ENCODE data around the gene OR4X2. TPM values are rescaled to one million over a fixed set of nuclear protein-coding genes. Genes with fewer than 3 reads are reported as not detected.

The OR4X2 gene
- total and polyA plus RNA-seq, 4 donors = not detected

DNA sequence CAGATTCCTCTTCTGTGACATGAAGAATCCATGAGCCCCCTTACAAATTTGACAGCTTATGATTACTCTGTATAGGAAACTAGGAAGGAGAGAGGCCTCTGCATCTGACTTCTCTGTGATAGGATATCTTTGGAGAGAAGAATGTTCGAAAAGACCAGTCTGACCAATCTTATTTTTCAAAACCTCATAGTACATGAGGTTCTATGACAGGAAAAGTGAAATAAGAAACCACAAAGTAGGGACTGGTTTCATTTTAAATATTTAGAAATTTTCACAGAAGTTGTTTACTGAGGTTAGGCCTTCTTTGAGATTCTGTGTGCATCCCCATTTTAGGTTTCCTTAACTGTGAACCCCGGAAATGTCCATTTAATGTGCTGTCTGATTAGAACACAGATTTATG, 16.7 kb downstream of the OR4X2 start:
- Histone ChIP-seq H3K4me1 (ENCODE audit: control insufficient read depth in 4 of 4, insufficient read depth in 4 of 4, low read length in 3 of 4) (no peaks in the 10 kb centered on the region), H3K27me3 (ENCODE audit: control insufficient read depth in 4 of 4, insufficient read depth in 4 of 4, low read length in 3 of 4) (no peaks in the 10 kb centered on the region), H3K9ac (ENCODE audit: low read depth in 1 of 2, low read length in 2 of 2) (no peak overlapping the region), H3K9me3 (ENCODE audit: control insufficient read depth in 4 of 4, low read length in 3 of 4) (peaks cover 0 to 2% (median 0%) of the 10 kb centered on the region in 4 donors), H3K36me3 (ENCODE audit: control insufficient read depth in 4 of 4, insufficient read depth in 3 of 4, low read depth in 1 of 4, low read length in 3 of 4) (no peaks in the 10 kb centered on the region), H3K4me3 (ENCODE audit: low read depth in 1 of 3, low read length in 3 of 3) (no peak overlapping the region), H3K27ac (ENCODE audit: low read depth in 1 of 2, low read length in 2 of 2) (no peak overlapping the region)
- TF ChIP-seq RAD21 (IDR thresholded peaks at IDR 0.05) (no peak), RXRA (IDR thresholded peaks at IDR 0.05) (no peak), HNF4G (IDR thresholded peaks at IDR 0.05) (no peak), FOXA1 (IDR thresholded peaks at IDR 0.05) (no peak), HNF4A (conservative IDR thresholded peaks at IDR 0.05) (no peak), YY1 (IDR thresholded peaks at IDR 0.05) (no peak), JUND (IDR thresholded peaks at IDR 0.05) (no peak), NR2F2 (IDR thresholded peaks at IDR 0.05) (no peak), FOXA2 (IDR thresholded peaks at IDR 0.05) (no peak), MAX (IDR thresholded peaks at IDR 0.05) (no peak), TAF1 (conservative IDR thresholded peaks at IDR 0.05) (no peak), EGR1 (IDR thresholded peaks at IDR 0.05; ENCODE audit: low read depth in 2 of 2) (no peak), SP1 (IDR thresholded peaks at IDR 0.05) (no peak)
- TF ChIP-seq, protein P1, sequence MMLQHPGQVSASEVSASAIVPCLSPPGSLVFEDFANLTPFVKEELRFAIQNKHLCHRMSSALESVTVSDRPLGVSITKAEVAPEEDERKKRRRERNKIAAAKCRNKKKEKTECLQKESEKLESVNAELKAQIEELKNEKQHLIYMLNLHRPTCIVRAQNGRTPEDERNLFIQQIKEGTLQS (IDR thresholded peaks at IDR 0.05) = no peak
- TF ChIP-seq, protein P2, sequence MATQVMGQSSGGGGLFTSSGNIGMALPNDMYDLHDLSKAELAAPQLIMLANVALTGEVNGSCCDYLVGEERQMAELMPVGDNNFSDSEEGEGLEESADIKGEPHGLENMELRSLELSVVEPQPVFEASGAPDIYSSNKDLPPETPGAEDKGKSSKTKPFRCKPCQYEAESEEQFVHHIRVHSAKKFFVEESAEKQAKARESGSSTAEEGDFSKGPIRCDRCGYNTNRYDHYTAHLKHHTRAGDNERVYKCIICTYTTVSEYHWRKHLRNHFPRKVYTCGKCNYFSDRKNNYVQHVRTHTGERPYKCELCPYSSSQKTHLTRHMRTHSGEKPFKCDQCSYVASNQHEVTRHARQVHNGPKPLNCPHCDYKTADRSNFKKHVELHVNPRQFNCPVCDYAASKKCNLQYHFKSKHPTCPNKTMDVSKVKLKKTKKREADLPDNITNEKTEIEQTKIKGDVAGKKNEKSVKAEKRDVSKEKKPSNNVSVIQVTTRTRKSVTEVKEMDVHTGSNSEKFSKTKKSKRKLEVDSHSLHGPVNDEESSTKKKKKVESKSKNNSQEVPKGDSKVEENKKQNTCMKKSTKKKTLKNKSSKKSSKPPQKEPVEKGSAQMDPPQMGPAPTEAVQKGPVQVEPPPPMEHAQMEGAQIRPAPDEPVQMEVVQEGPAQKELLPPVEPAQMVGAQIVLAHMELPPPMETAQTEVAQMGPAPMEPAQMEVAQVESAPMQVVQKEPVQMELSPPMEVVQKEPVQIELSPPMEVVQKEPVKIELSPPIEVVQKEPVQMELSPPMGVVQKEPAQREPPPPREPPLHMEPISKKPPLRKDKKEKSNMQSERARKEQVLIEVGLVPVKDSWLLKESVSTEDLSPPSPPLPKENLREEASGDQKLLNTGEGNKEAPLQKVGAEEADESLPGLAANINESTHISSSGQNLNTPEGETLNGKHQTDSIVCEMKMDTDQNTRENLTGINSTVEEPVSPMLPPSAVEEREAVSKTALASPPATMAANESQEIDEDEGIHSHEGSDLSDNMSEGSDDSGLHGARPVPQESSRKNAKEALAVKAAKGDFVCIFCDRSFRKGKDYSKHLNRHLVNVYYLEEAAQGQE (IDR thresholded peaks at IDR 0.05) = no peak
- TF ChIP-seq, protein P3, sequence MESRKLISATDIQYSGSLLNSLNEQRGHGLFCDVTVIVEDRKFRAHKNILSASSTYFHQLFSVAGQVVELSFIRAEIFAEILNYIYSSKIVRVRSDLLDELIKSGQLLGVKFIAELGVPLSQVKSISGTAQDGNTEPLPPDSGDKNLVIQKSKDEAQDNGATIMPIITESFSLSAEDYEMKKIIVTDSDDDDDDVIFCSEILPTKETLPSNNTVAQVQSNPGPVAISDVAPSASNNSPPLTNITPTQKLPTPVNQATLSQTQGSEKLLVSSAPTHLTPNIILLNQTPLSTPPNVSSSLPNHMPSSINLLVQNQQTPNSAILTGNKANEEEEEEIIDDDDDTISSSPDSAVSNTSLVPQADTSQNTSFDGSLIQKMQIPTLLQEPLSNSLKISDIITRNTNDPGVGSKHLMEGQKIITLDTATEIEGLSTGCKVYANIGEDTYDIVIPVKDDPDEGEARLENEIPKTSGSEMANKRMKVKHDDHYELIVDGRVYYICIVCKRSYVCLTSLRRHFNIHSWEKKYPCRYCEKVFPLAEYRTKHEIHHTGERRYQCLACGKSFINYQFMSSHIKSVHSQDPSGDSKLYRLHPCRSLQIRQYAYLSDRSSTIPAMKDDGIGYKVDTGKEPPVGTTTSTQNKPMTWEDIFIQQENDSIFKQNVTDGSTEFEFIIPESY (IDR thresholded peaks at IDR 0.05) = no peak
- WGBS = 72% methylated on average over 2 of the region's 2 CpGs
- no peak for DNase-seq (ENCODE audit: low spot score)

DNA sequence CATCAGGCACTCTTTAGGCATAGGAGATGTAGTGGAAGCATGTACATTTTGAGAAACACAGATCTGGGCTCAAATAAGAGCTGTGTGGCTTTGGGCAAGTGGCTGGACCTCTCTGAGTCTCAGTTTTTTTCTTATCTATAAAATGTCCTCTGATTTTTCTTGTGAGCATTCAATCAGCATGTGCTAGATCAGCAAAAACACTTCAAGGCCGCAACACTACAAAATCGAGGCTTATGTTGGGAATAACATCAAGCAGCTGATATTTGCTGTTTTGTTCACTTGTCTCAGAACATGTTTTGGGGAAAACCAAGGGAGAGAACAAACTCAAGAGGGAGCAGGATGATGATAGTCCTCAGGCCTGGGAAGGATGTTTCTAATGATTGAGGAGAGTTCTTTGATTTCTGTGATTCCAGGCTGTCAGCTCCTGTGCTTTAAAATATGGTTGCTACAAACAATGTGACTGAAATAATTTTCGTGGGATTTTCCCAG, 18.6 kb downstream of the OR4X2 start, which contains the start of gene OR4X1:
Gene OR4X1 (plus strand): TSS at position 439 of the 489 bp plus-strand sequence. CDS start 0 bp downstream, at position 439.
- Histone ChIP-seq H3K27ac (ENCODE audit: low read depth in 1 of 2, low read length in 2 of 2) (no peak within 1 kb of the TSS), H3K4me3 (ENCODE audit: low read depth in 1 of 3, low read length in 3 of 3) (no peak within 1 kb of the TSS), H3K9ac (ENCODE audit: low read depth in 1 of 2, low read length in 2 of 2) (no peak within 1 kb of the TSS), H3K4me1 (ENCODE audit: control insufficient read depth in 4 of 4, insufficient read depth in 4 of 4, low read length in 3 of 4) (no peaks in the 10 kb centered on the region), H3K27me3 (ENCODE audit: control insufficient read depth in 4 of 4, insufficient read depth in 4 of 4, low read length in 3 of 4) (no peaks in the 10 kb centered on the region), H3K36me3 (ENCODE audit: control insufficient read depth in 4 of 4, insufficient read depth in 3 of 4, low read depth in 1 of 4, low read length in 3 of 4) (no peaks in the 10 kb centered on the region), H3K9me3 (ENCODE audit: control insufficient read depth in 4 of 4, low read length in 3 of 4) (no peaks in the 10 kb centered on the region)
- TF ChIP-seq FOXA1 (IDR thresholded peaks at IDR 0.05) (no peak), GABPA (IDR thresholded peaks at IDR 0.05 in 1 of 2, conservative IDR thresholded peaks at IDR 0.05 in 1 of 2) (no peak), EGR1 (IDR thresholded peaks at IDR 0.05; ENCODE audit: low read depth in 2 of 2) (no peak), RAD21 (IDR thresholded peaks at IDR 0.05) (no peak), SP1 (IDR thresholded peaks at IDR 0.05) (no peak), HNF4A (conservative IDR thresholded peaks at IDR 0.05) (no peak)
- TF ChIP-seq, protein P4, sequence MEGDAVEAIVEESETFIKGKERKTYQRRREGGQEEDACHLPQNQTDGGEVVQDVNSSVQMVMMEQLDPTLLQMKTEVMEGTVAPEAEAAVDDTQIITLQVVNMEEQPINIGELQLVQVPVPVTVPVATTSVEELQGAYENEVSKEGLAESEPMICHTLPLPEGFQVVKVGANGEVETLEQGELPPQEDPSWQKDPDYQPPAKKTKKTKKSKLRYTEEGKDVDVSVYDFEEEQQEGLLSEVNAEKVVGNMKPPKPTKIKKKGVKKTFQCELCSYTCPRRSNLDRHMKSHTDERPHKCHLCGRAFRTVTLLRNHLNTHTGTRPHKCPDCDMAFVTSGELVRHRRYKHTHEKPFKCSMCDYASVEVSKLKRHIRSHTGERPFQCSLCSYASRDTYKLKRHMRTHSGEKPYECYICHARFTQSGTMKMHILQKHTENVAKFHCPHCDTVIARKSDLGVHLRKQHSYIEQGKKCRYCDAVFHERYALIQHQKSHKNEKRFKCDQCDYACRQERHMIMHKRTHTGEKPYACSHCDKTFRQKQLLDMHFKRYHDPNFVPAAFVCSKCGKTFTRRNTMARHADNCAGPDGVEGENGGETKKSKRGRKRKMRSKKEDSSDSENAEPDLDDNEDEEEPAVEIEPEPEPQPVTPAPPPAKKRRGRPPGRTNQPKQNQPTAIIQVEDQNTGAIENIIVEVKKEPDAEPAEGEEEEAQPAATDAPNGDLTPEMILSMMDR (IDR thresholded peaks at IDR 0.05; ENCODE audit: low read depth, low read length, missing input control) = no peak
- TF ChIP-seq, protein P2 (IDR thresholded peaks at IDR 0.05) = no peak
- TF ChIP-seq, protein P3 (IDR thresholded peaks at IDR 0.05) = no peak
- WGBS = 34% methylated on average over 3 of the region's 3 CpGs
- no peak for DNase-seq (ENCODE audit: low spot score)
